Left ventricle myocardium superior (tissue), 1 donor: ENCODE results near the gene CDH2. TPM values are rescaled to one million over a fixed set of nuclear protein-coding genes. Genes with fewer than 3 reads are reported as not detected.
"Not testable (repeated sequence)": the region's sequence is repeated elsewhere in the genome, so short reads cannot be mapped to it uniquely, and the experiment has no call there.

Experiments used
- ATAC-seq: fragments of 200-7000 bp; cut with Tn5 transposase; one replicate; pipeline ENCODE4 v1.9.1; 2020; ENCODE audit warnings: mild to moderate bottlenecking, moderate library complexity
- DNase-seq: peaks from one replicate; pipeline ENCODE4 v3.0.0-alpha.2; 2020
- intact Hi-C: fragments of 100-400 bp; cut with micrococcal nuclease; formaldehyde crosslinking; loops from one replicate; pipeline ENCODE4 v1.11.0; 2022
- total RNA-seq: library from RNA; stranded (reverse); fragmentation: NEBNext Ultra II Directional; extraction: Animal tissue kit (Norgen Biotek cat#: 25700); gene quantifications from one replicate; pipeline ENCODE4 v1.2.1, GENCODE V29; 2021
- donor health status: DM: no; HTN: yes; CAD: no; lungs with severe emphysema.

The CDH2 gene
- total RNA-seq, 1 donor from 2014 or later = 321 TPM

GRCh38 chr18:27969206-27969605 lies 207.7 kb downstream of the CDH2 start:
- no peak for DNase-seq
- no peak for ATAC-seq
- intact Hi-C loops = no loop called here

GRCh38 chr18:27967913-27968824 lies 208.8 kb downstream of the CDH2 start:
- intact Hi-C loops = no loop called here
- no peak for DNase-seq
- peak; percentile 67 for ATAC-seq

GRCh38 chr18:27966881-27967280 lies 210.0 kb downstream of the CDH2 start:
- ATAC-seq = no peak
- no peak for DNase-seq
- intact Hi-C loops = no loop called here

- DNase-seq (no peak), ATAC-seq (no peak)
- intact Hi-C loops = no loop called here
Measured at GRCh38 chr18:27964811-27965210, 212.1 kb downstream of the CDH2 start.

GRCh38 chr18:27959101-27959500 lies 217.8 kb downstream of the CDH2 start:
- intact Hi-C loops = no loop called here
- DNase-seq = no peak
- no peak for ATAC-seq

- DNase-seq (no peak), ATAC-seq (peak; percentile 41)
- intact Hi-C loops = no loop called here
Measured at GRCh38 chr18:27956001-27956640, 220.8 kb downstream of the CDH2 start.

GRCh38 chr18:27954226-27954625 lies 222.7 kb downstream of the CDH2 start:
- DNase-seq (no peak), ATAC-seq (no peak)
- intact Hi-C loops = no loop called here

- intact Hi-C loops = no loop called here
- DNase-seq = no peak
- ATAC-seq = peak; percentile 30
Measured at GRCh38 chr18:27952741-27953140, 224.2 kb downstream of the CDH2 start.

GRCh38 chr18:27950648-27951228 lies 226.2 kb downstream of the CDH2 start:
- DNase-seq = no peak
- intact Hi-C loops = no loop called here
- ATAC-seq = no peak

- ATAC-seq (no peak), DNase-seq (no peak)
- intact Hi-C loops = no loop called here
Measured at GRCh38 chr18:27948986-27949385, 227.9 kb downstream of the CDH2 start.

- DNase-seq (no peak), ATAC-seq (no peak)
- intact Hi-C loops = no loop called here
Measured at GRCh38 chr18:27942706-27943105, 234.2 kb downstream of the CDH2 start.

- intact Hi-C loops = no loop called here
- ATAC-seq = no peak
Measured at GRCh38 chr18:27931535-27931934, 245.4 kb downstream of the CDH2 start.

GRCh38 chr18:27922780-27923179 lies 254.2 kb downstream of the CDH2 start:
- DNase-seq = no peak
- intact Hi-C loops = no loop called here
- ATAC-seq = no peak

More at GRCh38 chr18:27931535-27931934, 245.4 kb downstream of the CDH2 start:
- DNase-seq = no peak

- DNase-seq (no peak), ATAC-seq (no peak)
- intact Hi-C loops = no loop called here
Measured at GRCh38 chr18:27921904-27922751, 254.8 kb downstream of the CDH2 start.

- intact Hi-C loops = no loop called here
- no peak for ATAC-seq
- no peak for DNase-seq
Measured at GRCh38 chr18:27921392-27921791, 255.5 kb downstream of the CDH2 start.

GRCh38 chr18:27920836-27921235 lies 256.1 kb downstream of the CDH2 start:
- no peak for ATAC-seq
- intact Hi-C loops = no loop called here
- no peak for DNase-seq

GRCh38 chr18:27906189-27906588 lies 270.7 kb downstream of the CDH2 start:
- ATAC-seq, DNase-seq, intact Hi-C loops: not testable (repeated sequence)

GRCh38 chr18:27903906-27904305 lies 273.0 kb downstream of the CDH2 start:
- DNase-seq (no peak), ATAC-seq (no peak)
- intact Hi-C loops = no loop called here
